Measurements from ENCODE around the gene GLUL.

- no peak for TF ChIP-seq PATZ1 (CRISPR knock-in tag; IDR thresholded peaks at IDR 0.05; ENCODE audit: borderline replicate concordance)
- no peak for TF ChIP-seq RARB (CRISPR knock-in tag; IDR thresholded peaks at IDR 0.05)
- no peak for TF ChIP-seq TCF4 (CRISPR knock-in tag; IDR thresholded peaks at IDR 0.05; ENCODE audit: borderline replicate concordance)
- no peak for TF ChIP-seq ZNF70 (CRISPR knock-in tag; IDR thresholded peaks at IDR 0.05)
- no peak for TF ChIP-seq ZNF8 (CRISPR knock-in tag; IDR thresholded peaks at IDR 0.05)
- TF ChIP-seq CSDC2 (CRISPR knock-in tag; IDR thresholded peaks at IDR 0.05): no peak
- TF ChIP-seq TOX (CRISPR knock-in tag; IDR thresholded peaks at IDR 0.05; ENCODE audit: borderline replicate concordance): no peak
- TF ChIP-seq ARNTL (CRISPR knock-in tag; IDR thresholded peaks at IDR 0.05; ENCODE audit: borderline replicate concordance, low read depth): no peak
- no peak for TF ChIP-seq CREB5 (CRISPR knock-in tag; IDR thresholded peaks at IDR 0.05; ENCODE audit: low read depth)
- no peak for TF ChIP-seq ZFP30 (CRISPR knock-in tag; IDR thresholded peaks at IDR 0.05)
- TF ChIP-seq POU6F1 (CRISPR knock-in tag; IDR thresholded peaks at IDR 0.05; ENCODE audit: borderline replicate concordance, low read depth): no peak
- no peak for TF ChIP-seq ESRRG (CRISPR knock-in tag; IDR thresholded peaks at IDR 0.05)
- no peak for TF ChIP-seq PPARA (CRISPR knock-in tag; IDR thresholded peaks at IDR 0.05; ENCODE audit: borderline replicate concordance)
- no peak for TF ChIP-seq BACH2 (CRISPR knock-in tag; IDR thresholded peaks at IDR 0.05; ENCODE audit: borderline replicate concordance)
Observed at GRCh38 chr1:182395906-182396305, 4.3 kb upstream of the GLUL start.
